ENCODE data around the gene IFITM10.

DNA sequence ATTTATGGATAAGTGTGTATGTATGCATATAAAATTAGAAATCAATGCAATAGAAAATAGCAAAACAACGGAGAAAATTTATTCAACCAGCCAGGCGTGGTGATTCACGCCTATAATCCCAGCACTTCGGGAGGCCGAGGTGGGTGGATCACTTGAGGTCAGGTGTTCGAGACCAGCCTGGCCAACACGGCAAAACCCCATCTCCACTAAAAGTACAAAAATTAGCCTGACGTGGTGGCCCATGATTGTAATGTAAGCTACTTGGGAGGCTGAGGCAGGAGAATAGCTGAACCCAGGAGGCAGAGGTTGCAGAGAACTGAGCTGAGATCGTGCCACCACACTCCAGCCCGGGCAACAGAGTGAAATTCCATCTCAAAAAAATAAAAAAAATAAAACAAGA lies 47.9 kb downstream of the IFITM10 start:
- TF ChIP-seq CTCF (IDR thresholded peaks at IDR 0.05) (no peak), POLR2A (IDR thresholded peaks at IDR 0.05) (no peak), POLR2AphosphoS5 (IDR thresholded peaks at IDR 0.05; ENCODE audit: insufficient read depth in 1 of 2, low read depth in 1 of 2) (no peak)
